ENCODE measurements around the gene ITGA2B.

GRCh38 chr17:44334315-44334714 is 55.1 kb downstream of the ITGA2B start:
- TF ChIP-seq CTCF (conservative IDR thresholded peaks at IDR 0.05; ENCODE audit: low read depth, low read length) (no peak), EZH2phosphoT487 (IDR thresholded peaks at IDR 0.05; ENCODE audit: borderline replicate concordance, low read length) (no peak)

Measured in PC-3 (cell line).